ENCODE results near the gene PPP4R3A.
"Not testable (repeated sequence)": the region's sequence is repeated elsewhere in the genome, so short reads cannot be mapped to it uniquely, and the experiment has no call there.

Gene PPP4R3A

GRCh38 chr14:91414475-91414833, 95.7 kb downstream of the PPP4R3A start:
- no peak overlapping the region for H3K9ac ChIP-seq (ENCODE audit: insufficient read length, low read depth)
- no peak for DNase-seq (ENCODE audit: low read depth, low spot score)
- H3K4me1 ChIP-seq (ENCODE audit: insufficient read depth, insufficient read length) = peaks cover 6% of the 10 kb centered on the region
- peaks cover 10% of the 10 kb centered on the region for H3K36me3 ChIP-seq (ENCODE audit: insufficient read depth, insufficient read length, low read length)
- TF ChIP-seq SUZ12 (IDR thresholded peaks at IDR 0.05; ENCODE audit: extremely low read depth, insufficient read depth, insufficient read length) (no peak), YY1 (IDR thresholded peaks at IDR 0.05; ENCODE audit: insufficient read depth, insufficient read length) (no peak), ZNF274 (IDR thresholded peaks at IDR 0.05; ENCODE audit: low read depth, low read length) (no peak)
- H3K4me3 ChIP-seq (ENCODE audit: insufficient read length, low read depth) = no peak overlapping the region
- no peaks in the 10 kb centered on the region for H3K9me3 ChIP-seq (ENCODE audit: insufficient read depth, low read length)
- no peaks in the 10 kb centered on the region for H3K27me3 ChIP-seq (ENCODE audit: insufficient read depth, insufficient read length)

GRCh38 chr14:91413547-91414474, 96.3 kb downstream of the PPP4R3A start:
- TF ChIP-seq YY1 (IDR thresholded peaks at IDR 0.05; ENCODE audit: insufficient read depth, insufficient read length) (no peak), ZNF274 (IDR thresholded peaks at IDR 0.05; ENCODE audit: low read depth, low read length) (no peak), SUZ12 (IDR thresholded peaks at IDR 0.05; ENCODE audit: extremely low read depth, insufficient read depth, insufficient read length) (no peak)
- H3K9me3 ChIP-seq (ENCODE audit: insufficient read depth, low read length) = no peaks in the 10 kb centered on the region
- no peak for DNase-seq (ENCODE audit: low read depth, low spot score)
- H3K36me3 ChIP-seq (ENCODE audit: insufficient read depth, insufficient read length, low read length) = peaks cover 11% of the 10 kb centered on the region
- no peak overlapping the region for H3K9ac ChIP-seq (ENCODE audit: insufficient read length, low read depth)
- peaks cover 6% of the 10 kb centered on the region for H3K4me1 ChIP-seq (ENCODE audit: insufficient read depth, insufficient read length)
- H3K4me3 ChIP-seq (ENCODE audit: insufficient read length, low read depth) = no peak overlapping the region
- H3K27me3 ChIP-seq (ENCODE audit: insufficient read depth, insufficient read length) = no peaks in the 10 kb centered on the region

- H3K9me3 ChIP-seq (ENCODE audit: insufficient read depth, low read length) = no peaks in the 10 kb centered on the region
- H3K36me3 ChIP-seq (ENCODE audit: insufficient read depth, insufficient read length, low read length) = peaks cover 19% of the 10 kb centered on the region
- TF ChIP-seq SUZ12 (IDR thresholded peaks at IDR 0.05; ENCODE audit: extremely low read depth, insufficient read depth, insufficient read length) = no peak
- no peak for TF ChIP-seq ZNF274 (IDR thresholded peaks at IDR 0.05; ENCODE audit: low read depth, low read length)
- no peak for TF ChIP-seq YY1 (IDR thresholded peaks at IDR 0.05; ENCODE audit: insufficient read depth, insufficient read length)
- H3K27me3 ChIP-seq (ENCODE audit: insufficient read depth, insufficient read length) = no peaks in the 10 kb centered on the region
- H3K9ac ChIP-seq (ENCODE audit: insufficient read length, low read depth) = no peak overlapping the region
- no peak for DNase-seq (ENCODE audit: low read depth, low spot score)
- H3K4me3 ChIP-seq (ENCODE audit: insufficient read length, low read depth) = no peak overlapping the region
- peaks cover 6% of the 10 kb centered on the region for H3K4me1 ChIP-seq (ENCODE audit: insufficient read depth, insufficient read length)
Measured at GRCh38 chr14:91412939-91413338, 97.2 kb downstream of the PPP4R3A start.

- Histone ChIP-seq H3K9ac (ENCODE audit: insufficient read length, low read depth) (no peak overlapping the region), H3K27me3 (ENCODE audit: insufficient read depth, insufficient read length) (no peaks in the 10 kb centered on the region), H3K4me3 (ENCODE audit: insufficient read length, low read depth) (no peak overlapping the region), H3K9me3 (ENCODE audit: insufficient read depth, low read length) (no peaks in the 10 kb centered on the region), H3K36me3 (ENCODE audit: insufficient read depth, insufficient read length, low read length) (peaks cover 18% of the 10 kb centered on the region), H3K4me1 (ENCODE audit: insufficient read depth, insufficient read length) (peaks cover 6% of the 10 kb centered on the region)
- DNase-seq (ENCODE audit: low read depth, low spot score) = no peak
- TF ChIP-seq SUZ12 (IDR thresholded peaks at IDR 0.05; ENCODE audit: extremely low read depth, insufficient read depth, insufficient read length) (no peak), ZNF274 (IDR thresholded peaks at IDR 0.05; ENCODE audit: low read depth, low read length) (no peak), YY1 (IDR thresholded peaks at IDR 0.05; ENCODE audit: insufficient read depth, insufficient read length) (no peak)
Measured at GRCh38 chr14:91410771-91411536, 99.2 kb downstream of the PPP4R3A start.

- Histone ChIP-seq H3K36me3 (ENCODE audit: insufficient read depth, insufficient read length, low read length) (peaks cover 16% of the 10 kb centered on the region), H3K9ac (ENCODE audit: insufficient read length, low read depth) (no peak overlapping the region), H3K27me3 (ENCODE audit: insufficient read depth, insufficient read length) (no peaks in the 10 kb centered on the region), H3K4me1 (ENCODE audit: insufficient read depth, insufficient read length) (peaks cover 6% of the 10 kb centered on the region), H3K9me3 (ENCODE audit: insufficient read depth, low read length) (no peaks in the 10 kb centered on the region), H3K4me3 (ENCODE audit: insufficient read length, low read depth) (no peak overlapping the region)
- TF ChIP-seq ZNF274 (IDR thresholded peaks at IDR 0.05; ENCODE audit: low read depth, low read length) = no peak
- TF ChIP-seq YY1 (IDR thresholded peaks at IDR 0.05; ENCODE audit: insufficient read depth, insufficient read length) = no peak
- TF ChIP-seq SUZ12 (IDR thresholded peaks at IDR 0.05; ENCODE audit: extremely low read depth, insufficient read depth, insufficient read length) = no peak
- DNase-seq (ENCODE audit: low read depth, low spot score) = no peak
Measured at GRCh38 chr14:91409928-91410718, 100.0 kb downstream of the PPP4R3A start.

GRCh38 chr14:91409240-91409639, 100.9 kb downstream of the PPP4R3A start:
- not testable (repeated sequence) for H3K4me3 ChIP-seq (ENCODE audit: insufficient read length, low read depth); H3K9ac ChIP-seq (ENCODE audit: insufficient read length, low read depth); H3K27me3 ChIP-seq (ENCODE audit: insufficient read depth, insufficient read length); H3K9me3 ChIP-seq (ENCODE audit: insufficient read depth, low read length); DNase-seq (ENCODE audit: low read depth, low spot score); H3K4me1 ChIP-seq (ENCODE audit: insufficient read depth, insufficient read length)
- peaks cover 16% of the 10 kb centered on the region for H3K36me3 ChIP-seq (ENCODE audit: insufficient read depth, insufficient read length, low read length)

Measured in NT2/D1 (cell line).